ENCODE data around the gene YY1AP1.

DNA sequence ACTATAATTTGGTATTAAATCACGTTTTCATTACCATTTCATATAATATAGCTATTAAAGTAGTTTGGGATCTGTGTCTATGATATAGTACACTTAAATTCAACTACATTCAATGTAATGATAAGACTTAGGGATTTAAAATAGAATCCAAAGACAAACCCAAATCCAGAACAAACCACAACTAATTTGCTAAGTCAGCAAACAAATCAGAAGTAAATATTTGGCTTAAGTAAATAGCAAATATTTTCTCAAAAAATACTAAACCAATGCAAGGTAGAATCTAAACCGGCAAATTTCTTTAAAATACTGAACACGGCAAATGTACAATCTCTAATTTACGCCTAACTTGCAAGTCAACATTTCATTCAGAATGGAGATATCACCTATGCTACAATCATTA lies 16.8 kb downstream of the YY1AP1 start:
- TF ChIP-seq GATA3 (IDR thresholded peaks at IDR 0.05; ENCODE audit: low read depth, low read length) (no peak), GATA2 (IDR thresholded peaks at IDR 0.05; ENCODE audit: low read depth, low read length) (no peak)

Data from SH-SY5Y (cell line).